ENCODE data around the gene ZNF787. TPM values are rescaled to one million over a fixed set of nuclear protein-coding genes. Genes with fewer than 3 reads are reported as not detected.
"Not testable (repeated sequence)": the region's sequence is repeated elsewhere in the genome, so short reads cannot be mapped to it uniquely, and the experiment has no call there.

ZNF787 gene
- 27.9 TPM for polyA plus RNA-seq (ENCODE audit: insufficient read length)

GRCh38 chr19:56121180-56122167, at the start of gene ZNF787:
Gene ZNF787 (minus strand): TSS chr19:56121295. CDS start chr19:56103217, 18,078 bp downstream.
- peak; percentile 92 for DNase-seq (ENCODE audit: low read depth)

DNA sequence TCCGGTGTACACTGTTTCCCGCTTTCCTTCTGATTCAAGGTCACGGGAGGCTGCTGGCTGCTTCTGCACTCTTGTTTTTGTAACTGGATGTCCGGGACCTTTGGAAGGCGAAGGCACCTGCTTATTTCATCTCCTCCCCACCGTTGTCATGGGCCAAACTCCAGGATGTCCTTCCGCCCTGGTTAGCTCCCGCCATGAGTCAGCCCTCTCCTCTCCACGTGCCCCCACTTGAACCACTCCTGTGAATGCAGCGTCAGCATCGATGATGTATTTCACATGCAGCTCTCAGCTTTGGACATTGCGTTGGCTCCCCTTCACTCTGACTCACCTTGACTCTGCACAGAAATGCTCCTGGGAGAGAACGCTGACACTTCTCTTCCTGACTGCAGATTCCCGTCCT, 49.2 kb upstream of the ZNF787 start:
- no peak for DNase-seq (ENCODE audit: low read depth)

DNA sequence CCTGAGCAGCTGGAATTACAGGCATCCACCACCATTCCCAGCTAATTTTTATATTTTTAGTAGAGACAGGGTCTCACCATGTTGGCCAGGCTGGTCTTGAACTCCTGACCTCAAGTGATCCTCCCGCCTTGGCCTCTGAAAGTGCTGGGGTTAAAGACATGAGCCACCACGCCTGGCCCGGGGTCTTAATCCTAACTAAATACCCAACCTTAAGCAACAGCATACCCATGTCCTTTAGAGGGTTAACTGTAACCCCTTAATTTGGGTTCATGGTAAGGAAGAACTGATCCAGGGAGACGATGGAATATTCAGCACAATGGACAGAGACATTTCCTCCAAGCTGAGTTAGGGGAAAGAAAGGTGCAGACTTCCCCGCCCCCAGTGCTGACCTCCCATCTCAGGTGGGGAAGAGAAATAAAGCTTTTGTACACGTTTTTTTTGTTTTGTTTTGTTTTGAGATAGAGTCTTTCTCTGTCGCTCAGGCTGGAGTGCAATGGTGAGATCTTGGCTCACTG, 46.0 kb upstream of the ZNF787 start:
- no peak for DNase-seq (ENCODE audit: low read depth)

- no peak for DNase-seq (ENCODE audit: low read depth)
These were observed 42.0 kb upstream of the ZNF787 start for GRCh38 chr19:56163097-56163496.

GRCh38 chr19:56162258-56162657, 41.2 kb upstream of the ZNF787 start:
- DNase-seq (ENCODE audit: low read depth): no peak

GRCh38 chr19:56161534-56161933, 40.4 kb upstream of the ZNF787 start:
- DNase-seq (ENCODE audit: low read depth): no peak

DNA sequence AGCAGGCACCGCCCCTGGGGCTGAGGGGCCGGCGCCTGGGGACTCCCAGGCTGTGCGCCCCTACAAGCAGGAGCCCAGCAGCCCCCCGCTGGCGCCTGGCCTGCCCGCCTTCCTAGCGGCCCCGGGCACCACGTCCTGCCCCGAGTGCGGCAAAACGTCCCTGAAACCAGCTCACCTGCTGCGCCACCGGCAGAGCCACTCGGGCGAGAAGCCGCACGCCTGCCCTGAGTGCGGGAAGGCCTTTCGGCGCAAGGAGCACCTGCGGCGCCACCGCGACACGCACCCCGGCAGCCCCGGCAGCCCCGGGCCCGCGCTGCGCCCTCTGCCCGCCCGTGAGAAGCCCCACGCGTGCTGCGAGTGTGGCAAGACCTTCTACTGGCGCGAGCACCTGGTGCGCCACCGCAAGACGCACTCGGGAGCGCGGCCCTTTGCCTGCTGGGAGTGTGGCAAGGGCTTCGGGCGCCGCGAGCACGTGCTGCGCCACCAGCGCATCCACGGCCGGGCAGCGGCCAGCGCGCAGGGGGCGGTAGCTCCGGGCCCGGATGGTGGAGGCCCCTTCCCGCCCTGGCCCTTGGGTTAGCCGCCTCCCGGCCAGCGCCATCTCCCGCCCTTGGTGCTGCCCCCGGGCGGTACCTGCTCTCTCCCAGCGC, 38.7 kb upstream of the ZNF787 start:
- DNase-seq (ENCODE audit: low read depth): no peak

DNA sequence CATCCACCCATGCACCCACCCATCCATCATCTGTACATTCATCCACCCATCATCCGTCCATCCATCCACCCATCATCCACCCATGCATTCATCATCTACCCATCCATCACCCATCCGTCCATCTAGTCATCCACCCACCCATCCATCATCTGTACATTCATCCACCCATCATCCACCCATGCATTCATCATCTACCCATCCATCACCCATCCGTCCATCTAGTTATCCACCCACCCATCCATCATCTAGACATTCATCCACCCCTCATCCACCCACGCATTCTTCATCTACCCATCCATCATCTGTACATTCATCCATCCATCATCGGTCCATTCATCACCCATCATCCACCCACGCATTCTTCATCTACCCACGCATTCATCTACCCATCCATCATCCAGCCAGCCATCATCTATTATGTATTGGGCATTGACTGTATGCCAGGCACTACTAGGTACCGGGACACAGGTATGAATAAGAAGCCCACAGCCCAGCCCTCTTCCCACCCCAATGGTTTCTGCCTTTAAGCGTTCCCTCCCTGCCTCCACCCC, 38.0 kb upstream of the ZNF787 start:
- no peak for DNase-seq (ENCODE audit: low read depth)

DNA sequence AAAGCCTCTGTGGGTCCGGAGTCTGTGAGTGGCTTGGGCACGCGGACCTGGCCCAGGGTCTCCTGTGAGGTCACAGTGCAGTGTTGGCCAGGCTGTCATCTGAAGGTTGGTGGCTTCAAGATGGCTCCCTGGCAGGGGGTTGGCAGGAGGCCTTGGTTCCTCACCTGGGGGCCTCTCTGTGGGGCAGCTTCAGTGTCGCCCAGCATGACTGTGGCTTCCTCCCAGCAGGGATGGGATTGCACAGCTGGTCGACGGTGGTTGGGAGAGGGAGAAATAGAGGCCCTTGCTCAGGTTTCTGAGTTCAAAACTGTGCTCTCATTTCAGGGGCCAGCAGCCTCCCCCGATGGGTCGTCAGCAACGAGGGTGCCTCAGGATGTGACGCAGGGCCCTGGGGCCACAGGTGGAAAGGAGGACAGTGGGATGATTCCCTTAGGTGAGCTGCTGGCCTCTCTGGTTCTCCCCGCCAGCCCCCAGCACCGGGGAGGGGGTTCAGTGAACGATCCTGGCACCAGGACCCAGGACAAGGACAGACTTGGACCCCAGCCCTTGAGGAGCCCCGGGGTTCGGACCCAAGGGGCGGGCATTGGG, 37.2 kb upstream of the ZNF787 start:
- DNase-seq (ENCODE audit: low read depth): no peak

DNA sequence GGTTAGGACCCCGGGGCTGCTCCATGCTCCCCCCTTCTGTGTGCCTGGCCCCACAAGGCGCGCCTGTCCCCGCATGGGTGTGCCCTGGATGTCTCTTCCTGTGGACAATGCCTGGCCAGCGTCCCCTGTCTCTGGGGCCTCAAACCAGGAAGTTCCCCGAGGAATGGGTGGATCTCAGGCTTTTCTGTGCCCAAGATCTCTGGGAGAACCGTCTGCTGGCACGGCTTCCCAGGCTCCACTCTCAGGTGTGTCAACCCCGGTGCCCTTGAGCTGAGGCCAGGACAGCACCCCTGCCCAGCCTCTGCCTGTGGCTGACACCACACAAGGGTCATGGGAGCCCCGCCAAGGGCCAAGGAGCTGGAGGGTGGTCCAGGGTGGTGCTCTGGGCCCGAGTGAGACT, 35.7 kb upstream of the ZNF787 start:
- DNase-seq (ENCODE audit: low read depth): no peak

DNA sequence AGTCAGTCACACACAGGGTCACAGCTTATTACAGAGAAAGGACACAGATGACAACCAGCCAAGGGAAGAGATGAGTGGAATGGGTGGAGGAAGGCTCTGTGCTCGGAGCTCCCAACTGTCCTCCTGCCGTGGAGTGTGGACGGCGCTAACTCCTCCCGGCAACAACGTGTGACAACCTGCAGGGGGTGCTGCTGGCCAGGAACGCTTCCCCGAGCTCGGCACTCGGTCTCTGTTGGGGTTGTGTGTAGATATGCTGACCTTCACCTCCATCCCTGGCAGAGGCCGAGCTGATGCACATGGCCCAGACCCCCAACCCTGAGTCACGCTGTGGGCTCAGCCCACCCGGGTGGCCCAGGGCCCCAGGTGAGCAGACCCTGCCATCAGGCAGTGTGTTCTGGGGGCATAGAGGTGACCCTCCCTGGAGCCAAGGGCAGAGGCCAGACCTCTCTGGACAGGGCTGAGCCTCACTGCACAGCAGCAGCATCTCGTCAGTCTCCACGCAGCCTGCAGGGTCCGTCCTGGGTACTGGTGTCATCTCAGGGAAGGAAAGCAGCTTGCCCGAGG, 34.1 kb upstream of the ZNF787 start:
- no peak for DNase-seq (ENCODE audit: low read depth)

DNA sequence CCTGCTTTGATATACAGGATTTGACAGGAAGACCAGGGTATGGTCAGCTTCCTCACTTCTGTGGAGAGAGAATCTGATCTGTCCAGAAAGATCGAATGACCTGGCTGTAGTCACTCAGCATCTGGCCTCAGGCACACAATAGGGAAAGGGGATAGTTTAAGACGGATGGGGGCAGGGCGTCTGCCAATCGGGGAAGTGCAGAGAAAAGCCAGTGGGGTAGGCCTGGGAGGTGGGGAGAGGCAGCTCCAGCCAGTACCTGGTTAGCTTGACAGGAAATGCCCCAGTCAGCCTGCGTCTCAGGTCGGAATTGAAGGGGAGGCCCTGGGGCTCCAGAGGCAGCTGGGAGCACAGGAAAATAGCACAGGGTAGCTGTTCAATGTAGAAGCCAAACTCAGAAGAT, 32.4 kb upstream of the ZNF787 start:
- no peak for DNase-seq (ENCODE audit: low read depth)

- DNase-seq (ENCODE audit: low read depth): no peak
These were observed 31.5 kb upstream of the ZNF787 start for GRCh38 chr19:56152644-56153043.

- DNase-seq (ENCODE audit: low read depth): no peak
These were observed 29.3 kb upstream of the ZNF787 start for GRCh38 chr19:56150358-56150757.

DNA sequence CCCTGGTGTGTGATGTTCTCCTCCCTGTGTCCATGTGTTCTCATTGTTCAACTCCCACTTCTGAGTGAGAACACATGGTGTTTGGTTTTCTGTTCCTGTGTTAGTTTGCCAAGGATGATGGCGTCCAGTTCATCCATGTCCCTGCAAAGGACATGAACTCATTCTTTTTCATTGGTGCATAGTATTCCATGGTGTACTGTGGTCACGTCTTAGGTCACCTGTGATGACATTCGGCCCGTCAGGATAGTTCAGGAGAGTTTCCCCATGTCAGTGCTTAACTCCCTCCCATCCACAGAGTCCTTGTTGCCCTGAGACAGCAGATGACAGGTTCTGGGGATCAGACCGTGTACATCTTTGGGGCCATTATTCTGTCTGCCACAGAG, 28.6 kb upstream of the ZNF787 start:
- no peak for DNase-seq (ENCODE audit: low read depth)

GRCh38 chr19:56148955-56149655, 28.0 kb upstream of the ZNF787 start:
- not testable (repeated sequence) for DNase-seq (ENCODE audit: low read depth)

DNA sequence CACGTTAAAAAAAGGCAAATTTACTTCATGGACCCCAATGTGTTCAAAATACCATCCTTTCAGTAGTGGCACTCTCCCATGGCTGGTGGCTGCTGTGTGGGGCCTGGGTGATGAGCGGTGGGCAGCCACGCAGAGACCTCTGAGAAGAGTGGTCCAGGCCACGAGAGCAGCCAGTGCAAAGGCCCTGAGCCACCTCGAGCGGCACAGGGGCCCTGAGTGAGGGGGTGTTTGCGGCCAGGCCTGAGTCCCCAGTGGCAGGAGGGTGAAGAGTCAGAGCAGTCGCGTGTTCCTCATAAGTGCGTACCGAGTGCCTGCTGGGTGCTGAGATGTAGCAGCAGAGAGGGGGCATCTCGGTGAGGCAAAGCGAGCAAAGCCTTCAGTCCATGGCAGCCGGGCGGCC, 27.0 kb upstream of the ZNF787 start:
- DNase-seq (ENCODE audit: low read depth): no peak

DNA sequence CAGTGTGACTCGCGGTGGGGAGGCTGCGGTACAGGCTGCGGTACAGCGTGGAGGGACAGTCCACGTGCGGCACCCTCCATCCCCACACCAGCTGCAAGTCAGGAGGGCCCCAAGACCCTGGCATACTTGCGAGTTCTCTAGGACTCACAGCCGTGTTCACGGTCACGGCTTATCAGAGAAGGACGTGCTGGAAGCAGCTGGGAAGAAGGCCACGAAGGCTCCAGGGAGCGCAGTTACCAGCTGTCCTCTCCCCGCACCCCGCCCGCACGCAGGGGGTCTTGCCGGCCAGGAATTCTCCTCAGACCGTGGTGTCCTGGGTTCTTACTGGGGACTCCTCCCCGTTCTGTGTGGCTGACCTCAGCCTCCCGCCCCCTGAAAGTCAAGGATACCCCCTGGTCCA, 26.2 kb upstream of the ZNF787 start:
- no peak for DNase-seq (ENCODE audit: low read depth)

- no peak for DNase-seq (ENCODE audit: low read depth)
These were observed 25.8 kb upstream of the ZNF787 start for GRCh38 chr19:56146904-56147303.

DNA sequence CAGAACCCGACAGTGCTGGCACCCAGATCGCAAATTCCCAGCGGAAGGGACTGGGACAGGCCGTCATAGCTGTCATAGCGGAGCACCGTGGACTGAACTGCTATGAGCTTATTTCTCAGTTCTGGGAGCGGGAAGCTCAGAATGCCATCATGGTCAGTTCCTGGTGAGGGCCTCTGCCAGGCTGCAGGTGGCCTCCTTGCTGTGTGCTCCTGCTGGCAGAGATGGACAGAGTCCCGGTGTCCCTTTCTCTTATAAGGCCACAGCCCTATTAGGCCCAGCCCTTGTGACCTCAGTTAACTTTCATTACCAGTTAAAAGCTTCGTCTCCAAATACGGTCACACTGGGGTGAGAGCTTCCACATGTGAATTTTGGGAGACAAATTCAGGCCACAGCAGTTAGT, 24.6 kb upstream of the ZNF787 start:
- no peak for DNase-seq (ENCODE audit: low read depth)

GRCh38 chr19:56144831-56145230, 23.7 kb upstream of the ZNF787 start:
- no peak for DNase-seq (ENCODE audit: low read depth)
